ENCODE measurements around the gene RSPH1. TPM values are rescaled to one million over a fixed set of nuclear protein-coding genes. Genes with fewer than 3 reads are reported as not detected.

Gene RSPH1
- total and polyA plus RNA-seq, 2 of the 8 experiments (the other 6 are each of a cell fraction or from before 2014, with no cell fraction given): 0.24 TPM; not detected in 1

GRCh38 chr21:42543106-42543847 lies 47.3 kb upstream of the RSPH1 start (continued):
- TF ChIP-seq CHD7 (IDR thresholded peaks at IDR 0.05; ENCODE audit: insufficient replicate concordance, low read length) (no peak), RAD21 (IDR thresholded peaks at IDR 0.05 in 1 of 2, conservative IDR thresholded peaks at IDR 0.05 in 1 of 2; ENCODE audit: low read depth in 2 of 2, low read length in 2 of 2) (no peak), HDAC2 (IDR thresholded peaks at IDR 0.05; ENCODE audit: borderline replicate concordance in 1 of 2, low read depth in 2 of 2, low read length in 2 of 2) (no peak), SIX5 (IDR thresholded peaks at IDR 0.05; ENCODE audit: low read depth, low read length) (no peak), TBP (IDR thresholded peaks at IDR 0.05; ENCODE audit: low read depth, low read length) (no peak), KDM4A (IDR thresholded peaks at IDR 0.05; ENCODE audit: low read depth, low read length, severe bottlenecking) (no peak), SIRT6 (IDR thresholded peaks at IDR 0.05; ENCODE audit: low read length) (no peak), BRCA1 (IDR thresholded peaks at IDR 0.05; ENCODE audit: low read depth, low read length) (no peak), KDM1A (IDR thresholded peaks at IDR 0.05; ENCODE audit: borderline replicate concordance, low read length) (no peak), EZH2 (IDR thresholded peaks at IDR 0.05; ENCODE audit: low read depth, low read length, severe bottlenecking) (no peak)

Data from H1 (cell line).